ENCODE results near the gene SLC24A3.

Gene SLC24A3

DNA sequence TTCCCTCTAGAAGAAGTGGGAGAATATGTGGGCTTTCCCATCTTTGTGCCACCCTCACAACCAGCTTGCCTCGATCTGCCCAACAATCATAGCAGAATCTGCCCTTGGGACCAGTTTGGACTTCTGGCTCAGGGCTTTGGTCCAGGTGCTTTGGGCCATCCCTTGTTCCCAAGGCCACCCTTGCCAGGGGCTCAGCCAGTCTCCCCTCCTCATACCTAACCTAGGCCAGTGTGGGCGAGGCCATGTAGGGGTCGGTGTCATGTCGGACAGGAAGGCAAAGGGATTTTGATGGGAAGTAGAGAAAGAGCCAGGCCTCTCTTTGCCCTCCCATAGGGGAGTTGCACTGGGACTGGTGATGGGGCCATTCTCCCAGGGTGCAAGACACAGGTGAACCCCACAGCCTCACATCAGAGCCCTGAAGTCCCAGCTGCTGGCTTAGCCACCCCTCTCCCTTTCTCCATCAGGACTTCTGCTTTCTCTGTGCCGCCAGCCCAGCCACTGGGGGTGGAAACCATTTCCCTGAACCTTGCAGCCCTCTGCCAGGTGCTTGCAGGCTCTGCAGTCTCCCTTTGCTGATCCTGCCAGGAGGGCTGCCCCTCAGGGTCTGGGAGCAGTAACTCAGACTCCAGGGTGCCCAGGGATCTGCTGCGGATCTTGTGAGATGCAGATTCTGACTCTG is 60.7 kb downstream of the SLC24A3 start:
- Histone ChIP-seq H3K4me3 (ENCODE audit: low read depth, low read length) (no peak overlapping the region), H3K9me3 (ENCODE audit: control insufficient read depth, insufficient read depth, low read depth, low read length) (no peaks in the 10 kb centered on the region), H3K36me3 (ENCODE audit: control insufficient read depth in 2 of 2, insufficient read depth in 1 of 2, low read length in 2 of 2) (no peaks in the 10 kb centered on the region), H3K27ac (ENCODE audit: extremely low read depth, low read depth, low read length) (no peak overlapping the region), H3K4me1 (ENCODE audit: control insufficient read depth, insufficient read depth, low read length) (no peaks in the 10 kb centered on the region)
- ChIA-PET POLR2A (no interaction called here), CTCF (no interaction called here)
- TF ChIP-seq ZNF785 (tag by site-specific recombination; IDR thresholded peaks at IDR 0.05) (no peak), ZNF324 (tag by site-specific recombination; IDR thresholded peaks at IDR 0.05) (no peak), KLF10 (tag by site-specific recombination; IDR thresholded peaks at IDR 0.05) (no peak)

DNA sequence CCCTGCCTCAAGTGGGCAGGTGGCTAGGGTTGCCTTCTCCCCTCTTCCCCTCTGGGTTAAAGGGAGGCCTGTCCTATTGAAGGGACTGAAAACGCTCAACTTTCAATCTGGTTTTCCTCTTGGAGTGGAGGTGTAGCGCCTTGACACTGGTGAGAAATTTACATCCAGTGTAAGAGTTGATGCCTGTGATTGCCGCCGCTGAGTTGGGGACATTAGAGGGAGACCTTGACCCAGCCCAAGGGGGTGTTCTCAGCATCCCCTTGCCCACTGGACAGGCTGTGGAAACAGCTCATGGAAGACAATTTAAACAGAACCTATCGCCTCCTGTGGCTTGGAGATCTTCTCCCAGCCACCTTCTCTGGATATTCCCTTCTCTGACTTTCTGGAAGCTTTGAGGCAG is 61.6 kb downstream of the SLC24A3 start:
- ChIA-PET CTCF (no interaction called here), POLR2A (no interaction called here)
- Histone ChIP-seq H3K4me1 (ENCODE audit: control insufficient read depth, insufficient read depth, low read length) (no peaks in the 10 kb centered on the region), H3K4me3 (ENCODE audit: low read depth, low read length) (no peak overlapping the region), H3K27ac (ENCODE audit: extremely low read depth, low read depth, low read length) (no peak overlapping the region), H3K9me3 (ENCODE audit: control insufficient read depth, insufficient read depth, low read depth, low read length) (no peaks in the 10 kb centered on the region), H3K36me3 (ENCODE audit: control insufficient read depth in 2 of 2, insufficient read depth in 1 of 2, low read length in 2 of 2) (no peaks in the 10 kb centered on the region)
- TF ChIP-seq SCRT2 (tag by site-specific recombination; IDR thresholded peaks at IDR 0.05) (no peak), ZNF768 (tag by site-specific recombination; IDR thresholded peaks at IDR 0.05) (no peak), ZNF266 (tag by site-specific recombination; IDR thresholded peaks at IDR 0.05; ENCODE audit: low read depth) (no peak), ZNF560 (tag by site-specific recombination; IDR thresholded peaks at IDR 0.05; ENCODE audit: borderline replicate concordance) (no peak), GLI4 (tag by site-specific recombination; IDR thresholded peaks at IDR 0.05) (no peak), ZNF510 (tag by site-specific recombination; IDR thresholded peaks at IDR 0.05; ENCODE audit: insufficient replicate concordance) (no peak), BCL11A (tag by site-specific recombination; IDR thresholded peaks at IDR 0.05; ENCODE audit: low read depth) (no peak), GFI1B (tag by site-specific recombination; IDR thresholded peaks at IDR 0.05) (no peak), KLF16 (tag by site-specific recombination; IDR thresholded peaks at IDR 0.05) (no peak), BCL11B (tag by site-specific recombination; IDR thresholded peaks at IDR 0.05; ENCODE audit: low read depth) (no peak), ZNF404 (tag by site-specific recombination; IDR thresholded peaks at IDR 0.05) (no peak), ZNF629 (tag by site-specific recombination; IDR thresholded peaks at IDR 0.05) (no peak), ZNF555 (tag by site-specific recombination; conservative IDR thresholded peaks at IDR 0.05) (no peak), ZNF776 (tag by site-specific recombination; IDR thresholded peaks at IDR 0.05; ENCODE audit: borderline replicate concordance) (no peak)
- TF ChIP-seq, protein P1, sequence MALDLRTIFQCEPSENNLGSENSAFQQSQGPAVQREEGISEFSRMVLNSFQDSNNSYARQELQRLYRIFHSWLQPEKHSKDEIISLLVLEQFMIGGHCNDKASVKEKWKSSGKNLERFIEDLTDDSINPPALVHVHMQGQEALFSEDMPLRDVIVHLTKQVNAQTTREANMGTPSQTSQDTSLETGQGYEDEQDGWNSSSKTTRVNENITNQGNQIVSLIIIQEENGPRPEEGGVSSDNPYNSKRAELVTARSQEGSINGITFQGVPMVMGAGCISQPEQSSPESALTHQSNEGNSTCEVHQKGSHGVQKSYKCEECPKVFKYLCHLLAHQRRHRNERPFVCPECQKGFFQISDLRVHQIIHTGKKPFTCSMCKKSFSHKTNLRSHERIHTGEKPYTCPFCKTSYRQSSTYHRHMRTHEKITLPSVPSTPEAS (tag by site-specific recombination; IDR thresholded peaks at IDR 0.05): no peak
- TF ChIP-seq, protein P2, sequence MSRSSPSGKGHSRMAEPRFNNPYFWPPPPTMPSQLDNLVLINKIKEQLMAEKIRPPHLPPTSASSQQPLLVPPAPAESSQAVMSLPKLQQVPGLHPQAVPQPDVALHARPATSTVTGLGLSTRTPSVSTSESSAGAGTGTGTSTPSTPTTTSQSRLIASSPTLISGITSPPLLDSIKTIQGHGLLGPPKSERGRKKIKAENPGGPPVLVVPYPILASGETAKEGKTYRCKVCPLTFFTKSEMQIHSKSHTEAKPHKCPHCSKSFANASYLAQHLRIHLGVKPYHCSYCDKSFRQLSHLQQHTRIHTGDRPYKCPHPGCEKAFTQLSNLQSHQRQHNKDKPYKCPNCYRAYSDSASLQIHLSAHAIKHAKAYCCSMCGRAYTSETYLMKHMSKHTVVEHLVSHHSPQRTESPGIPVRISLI (tag by site-specific recombination; IDR thresholded peaks at IDR 0.05): no peak
- TF ChIP-seq, protein P3, sequence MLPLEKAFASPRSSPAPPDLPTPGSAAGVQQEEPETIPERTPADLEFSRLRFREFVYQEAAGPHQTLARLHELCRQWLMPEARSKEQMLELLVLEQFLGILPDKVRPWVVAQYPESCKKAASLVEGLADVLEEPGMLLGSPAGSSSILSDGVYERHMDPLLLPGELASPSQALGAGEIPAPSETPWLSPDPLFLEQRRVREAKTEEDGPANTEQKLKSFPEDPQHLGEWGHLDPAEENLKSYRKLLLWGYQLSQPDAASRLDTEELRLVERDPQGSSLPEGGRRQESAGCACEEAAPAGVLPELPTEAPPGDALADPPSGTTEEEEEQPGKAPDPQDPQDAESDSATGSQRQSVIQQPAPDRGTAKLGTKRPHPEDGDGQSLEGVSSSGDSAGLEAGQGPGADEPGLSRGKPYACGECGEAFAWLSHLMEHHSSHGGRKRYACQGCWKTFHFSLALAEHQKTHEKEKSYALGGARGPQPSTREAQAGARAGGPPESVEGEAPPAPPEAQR (tag by site-specific recombination; IDR thresholded peaks at IDR 0.05): no peak
- TF ChIP-seq, protein P4, sequence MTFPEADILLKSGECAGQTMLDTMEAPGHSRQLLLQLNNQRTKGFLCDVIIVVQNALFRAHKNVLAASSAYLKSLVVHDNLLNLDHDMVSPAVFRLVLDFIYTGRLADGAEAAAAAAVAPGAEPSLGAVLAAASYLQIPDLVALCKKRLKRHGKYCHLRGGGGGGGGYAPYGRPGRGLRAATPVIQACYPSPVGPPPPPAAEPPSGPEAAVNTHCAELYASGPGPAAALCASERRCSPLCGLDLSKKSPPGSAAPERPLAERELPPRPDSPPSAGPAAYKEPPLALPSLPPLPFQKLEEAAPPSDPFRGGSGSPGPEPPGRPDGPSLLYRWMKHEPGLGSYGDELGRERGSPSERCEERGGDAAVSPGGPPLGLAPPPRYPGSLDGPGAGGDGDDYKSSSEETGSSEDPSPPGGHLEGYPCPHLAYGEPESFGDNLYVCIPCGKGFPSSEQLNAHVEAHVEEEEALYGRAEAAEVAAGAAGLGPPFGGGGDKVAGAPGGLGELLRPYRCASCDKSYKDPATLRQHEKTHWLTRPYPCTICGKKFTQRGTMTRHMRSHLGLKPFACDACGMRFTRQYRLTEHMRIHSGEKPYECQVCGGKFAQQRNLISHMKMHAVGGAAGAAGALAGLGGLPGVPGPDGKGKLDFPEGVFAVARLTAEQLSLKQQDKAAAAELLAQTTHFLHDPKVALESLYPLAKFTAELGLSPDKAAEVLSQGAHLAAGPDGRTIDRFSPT (tag by site-specific recombination; IDR thresholded peaks at IDR 0.05): no peak
- TF ChIP-seq, protein P5, sequence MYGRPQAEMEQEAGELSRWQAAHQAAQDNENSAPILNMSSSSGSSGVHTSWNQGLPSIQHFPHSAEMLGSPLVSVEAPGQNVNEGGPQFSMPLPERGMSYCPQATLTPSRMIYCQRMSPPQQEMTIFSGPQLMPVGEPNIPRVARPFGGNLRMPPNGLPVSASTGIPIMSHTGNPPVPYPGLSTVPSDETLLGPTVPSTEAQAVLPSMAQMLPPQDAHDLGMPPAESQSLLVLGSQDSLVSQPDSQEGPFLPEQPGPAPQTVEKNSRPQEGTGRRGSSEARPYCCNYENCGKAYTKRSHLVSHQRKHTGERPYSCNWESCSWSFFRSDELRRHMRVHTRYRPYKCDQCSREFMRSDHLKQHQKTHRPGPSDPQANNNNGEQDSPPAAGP (tag by site-specific recombination; IDR thresholded peaks at IDR 0.05): no peak
